Mesodermal cell (in vitro differentiated cells): ENCODE data around the gene KRT23.

Experiments
- H3K27ac ChIP-seq: 2 replicates; pipeline ENCODE4 v1.7.0; 2013; ENCODE audit warnings: mild to moderate bottlenecking, low read depth, low read length, moderate library complexity; ENCODE audit not compliant: severe bottlenecking
- H3K36me3 ChIP-seq: 2 replicates; pipeline ENCODE4 v1.7.1; 2013; ENCODE audit warnings: mild to moderate bottlenecking, low read length, moderate library complexity; ENCODE audit not compliant: control insufficient read depth, insufficient read depth
- H3K4me1 ChIP-seq: one replicate; pipeline ENCODE4 v1.7.1; 2013; ENCODE audit warnings: mild to moderate bottlenecking, low read length; ENCODE audit not compliant: insufficient read depth, control insufficient read depth, poor library complexity, severe bottlenecking
- H3K4me3 ChIP-seq: 2 replicates; pipeline ENCODE4 v1.7.0; 2013; ENCODE audit warnings: low read length, control low read depth, mild to moderate bottlenecking; ENCODE audit not compliant: insufficient read depth, poor library complexity, severe bottlenecking; ENCODE audit errors: extremely low read depth
- H3K9me3 ChIP-seq: 2 replicates; pipeline ENCODE4 v1.7.1; 2013; ENCODE audit warnings: mild to moderate bottlenecking, low read length, moderate library complexity; ENCODE audit not compliant: control insufficient read depth
- WGBS, 2 experiments: methylation state at CpG; one replicate each; pipeline ENCODE4 v1.1.5; 2013; ENCODE audit warnings: missing lambda C conversion rate in 2 of 2; ENCODE audit not compliant: insufficient coverage in 2 of 2; 5-methylcytosine and 5-hydroxymethylcytosine counted together

KRT23 gene

GRCh38 chr17:40896916-40897455, 40.5 kb downstream of the KRT23 start:
- H3K9me3 ChIP-seq = no peaks in the 10 kb centered on the region
- WGBS, 2 experiments = 100% methylated on average over 1 to 2 of the region's 4 CpGs
- H3K27ac ChIP-seq = no peak overlapping the region
- no peaks in the 10 kb centered on the region for H3K4me1 ChIP-seq
- no peak overlapping the region for H3K4me3 ChIP-seq
- no peaks in the 10 kb centered on the region for H3K36me3 ChIP-seq

GRCh38 chr17:40895106-40895730, 42.2 kb downstream of the KRT23 start:
- Histone ChIP-seq H3K4me3 (no peak overlapping the region), H3K27ac (no peak overlapping the region), H3K36me3 (no peaks in the 10 kb centered on the region), H3K4me1 (no peaks in the 10 kb centered on the region), H3K9me3 (no peaks in the 10 kb centered on the region)
- WGBS, 2 experiments = 83 to 89% methylated on average over 5 to 8 of the region's 9 CpGs

- no peak overlapping the region for H3K27ac ChIP-seq
- 93% methylated on average over 2 of the region's 2 CpGs; no CpG with 5 or more reads in 1 of the 2 experiments for WGBS, 2 experiments
- H3K4me1 ChIP-seq = no peaks in the 10 kb centered on the region
- no peaks in the 10 kb centered on the region for H3K36me3 ChIP-seq
- H3K4me3 ChIP-seq = no peak overlapping the region
- H3K9me3 ChIP-seq = no peaks in the 10 kb centered on the region
Observed at GRCh38 chr17:40888196-40888720, 49.2 kb downstream of the KRT23 start.

- Histone ChIP-seq H3K27ac (no peak overlapping the region), H3K9me3 (no peaks in the 10 kb centered on the region), H3K4me3 (no peak overlapping the region), H3K36me3 (no peaks in the 10 kb centered on the region), H3K4me1 (no peaks in the 10 kb centered on the region)
- WGBS, 2 experiments = 83% methylated on average over 1 of the region's 3 CpGs; no CpG with 5 or more reads in 1 of the 2 experiments
Observed at GRCh38 chr17:40886090-40886489, 51.4 kb downstream of the KRT23 start.

- WGBS, 2 experiments = 92 to 94% methylated on average over 19 to 20 of the region's 23 CpGs
- no peak within 1 kb of the TSS for H3K27ac ChIP-seq
- H3K9me3 ChIP-seq = no peaks in the 10 kb centered on the region
- H3K4me3 ChIP-seq = no peak within 1 kb of the TSS
- H3K36me3 ChIP-seq = no peaks in the 10 kb centered on the region
- no peaks in the 10 kb centered on the region for H3K4me1 ChIP-seq
Observed at GRCh38 chr17:40884708-40885512, 52.5 kb downstream of the KRT23 start, which contains the start of gene KRT20. Gene KRT20, minus strand, starts transcription at chr17:40885242. Its CDS starts 57 bp downstream, at chr17:40885185.

- 79 to 90% methylated on average over 4 to 5 of the region's 7 CpGs for WGBS, 2 experiments
- Histone ChIP-seq H3K36me3 (no peaks in the 10 kb centered on the region), H3K9me3 (no peaks in the 10 kb centered on the region), H3K27ac (no peak overlapping the region), H3K4me1 (no peaks in the 10 kb centered on the region), H3K4me3 (no peak overlapping the region)
Observed at GRCh38 chr17:40883626-40884334, 53.7 kb downstream of the KRT23 start.

GRCh38 chr17:40883031-40883430, 54.4 kb downstream of the KRT23 start:
- Histone ChIP-seq H3K27ac (no peak overlapping the region), H3K36me3 (no peaks in the 10 kb centered on the region), H3K4me1 (no peaks in the 10 kb centered on the region), H3K9me3 (no peaks in the 10 kb centered on the region), H3K4me3 (no peak overlapping the region)
- 91 to 93% methylated on average over 1 of the region's 1 CpG for WGBS, 2 experiments

GRCh38 chr17:40879026-40879425, 58.4 kb downstream of the KRT23 start:
- no peak overlapping the region for H3K27ac ChIP-seq
- no peaks in the 10 kb centered on the region for H3K36me3 ChIP-seq
- no CpG with 5 or more reads among the region's 1 CpG for WGBS, 2 experiments
- H3K9me3 ChIP-seq = no peaks in the 10 kb centered on the region
- H3K4me1 ChIP-seq = no peaks in the 10 kb centered on the region
- H3K4me3 ChIP-seq = no peak overlapping the region

GRCh38 chr17:40878044-40878443, 59.4 kb downstream of the KRT23 start:
- H3K9me3 ChIP-seq = no peaks in the 10 kb centered on the region
- no peaks in the 10 kb centered on the region for H3K36me3 ChIP-seq
- WGBS, 2 experiments = 86 to 97% methylated on average over 6 to 9 of the region's 9 CpGs
- H3K4me1 ChIP-seq = no peaks in the 10 kb centered on the region
- H3K4me3 ChIP-seq = no peak overlapping the region
- H3K27ac ChIP-seq = no peak overlapping the region

- no peak overlapping the region for H3K4me3 ChIP-seq
- no peaks in the 10 kb centered on the region for H3K4me1 ChIP-seq
- H3K36me3 ChIP-seq = no peaks in the 10 kb centered on the region
- WGBS, 2 experiments = 83% methylated on average over 1 of the region's 1 CpG; no CpG with 5 or more reads in 1 of the 2 experiments
- no peaks in the 10 kb centered on the region for H3K9me3 ChIP-seq
- no peak overlapping the region for H3K27ac ChIP-seq
Observed at GRCh38 chr17:40873801-40874200, 63.6 kb downstream of the KRT23 start.
